ENCODE measurements around the gene PCBP1.
"Not testable (repeated sequence)": the region's sequence is repeated elsewhere in the genome, so short reads cannot be mapped to it uniquely, and the experiment has no call there.

PCBP1 gene

DNA sequence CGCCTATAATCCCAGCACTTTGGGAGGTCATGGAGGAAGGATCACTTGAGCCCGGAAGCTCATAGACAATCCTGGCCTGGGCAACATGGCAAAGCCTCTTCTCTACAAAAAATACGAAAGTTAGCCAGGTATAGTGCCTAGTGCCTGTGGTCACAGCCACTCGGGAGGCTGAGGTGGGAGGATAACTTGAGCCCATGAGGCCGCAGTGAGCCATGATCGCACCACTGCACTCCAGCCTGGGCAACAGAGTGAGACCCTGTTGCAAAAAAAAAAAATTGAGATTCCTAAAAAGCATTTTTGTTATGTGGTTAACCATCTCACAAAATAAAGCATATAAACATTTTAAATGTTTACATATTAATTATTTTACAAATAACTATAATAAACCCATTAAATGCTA is 13.9 kb downstream of the PCBP1 start:
- no peak for DNase-seq

DNA sequence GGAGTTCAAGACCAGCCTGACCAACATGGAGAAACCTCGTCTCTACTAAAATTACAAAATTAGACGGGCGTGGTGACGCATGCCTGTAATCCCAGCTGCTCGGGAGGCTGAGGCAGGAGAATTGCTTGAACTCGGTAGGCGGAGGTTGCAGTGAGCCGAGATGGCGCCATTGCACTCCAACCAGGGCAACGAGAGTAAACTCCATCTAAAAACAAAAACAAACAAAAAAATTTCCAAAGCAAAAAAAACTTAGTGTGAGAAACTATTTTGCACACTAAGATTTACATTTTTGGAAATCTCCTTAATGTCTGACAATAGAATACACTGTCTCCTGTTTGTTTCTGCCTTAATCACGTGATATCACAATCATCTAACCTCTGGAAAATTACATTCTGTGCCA is 14.4 kb downstream of the PCBP1 start:
- not testable (repeated sequence) for DNase-seq

DNA sequence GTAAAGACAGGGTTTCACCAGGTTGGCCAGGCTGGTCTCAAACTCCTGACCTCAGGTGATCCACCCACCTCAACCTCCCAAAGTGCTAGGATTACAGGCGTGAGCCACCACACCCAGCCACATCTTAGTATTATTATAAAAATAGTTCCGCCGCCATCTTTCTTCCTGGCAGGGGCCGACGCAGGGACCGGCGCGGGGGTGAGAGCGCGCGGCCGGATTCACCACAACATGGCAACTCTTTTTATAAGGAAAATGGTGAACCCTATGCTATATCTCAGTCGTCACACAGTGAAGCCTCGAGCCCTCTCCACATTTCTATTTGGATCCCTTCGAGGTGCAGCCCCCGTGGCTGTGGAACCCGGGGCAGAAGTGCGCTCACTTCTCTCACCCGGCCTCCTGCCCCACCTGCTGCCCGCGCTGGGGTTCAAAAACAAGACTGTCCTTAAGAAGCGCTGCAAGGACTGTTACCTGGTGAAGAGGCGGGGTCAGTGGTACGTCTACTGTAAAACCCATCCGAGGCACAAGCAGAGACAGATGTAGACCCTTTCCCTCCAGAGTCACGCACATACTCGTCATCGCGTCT is 15.1 kb downstream of the PCBP1 start:
- not testable (repeated sequence) for DNase-seq

GRCh38 chr2:70103531-70104061 is 16.3 kb downstream of the PCBP1 start:
- no peak for DNase-seq

GRCh38 chr2:70104231-70105111 is 17.2 kb downstream of the PCBP1 start:
- peak; percentile 88 for DNase-seq

- DNase-seq = not testable (repeated sequence)
Measured at GRCh38 chr2:70106138-70106537, 18.9 kb downstream of the PCBP1 start.

DNA sequence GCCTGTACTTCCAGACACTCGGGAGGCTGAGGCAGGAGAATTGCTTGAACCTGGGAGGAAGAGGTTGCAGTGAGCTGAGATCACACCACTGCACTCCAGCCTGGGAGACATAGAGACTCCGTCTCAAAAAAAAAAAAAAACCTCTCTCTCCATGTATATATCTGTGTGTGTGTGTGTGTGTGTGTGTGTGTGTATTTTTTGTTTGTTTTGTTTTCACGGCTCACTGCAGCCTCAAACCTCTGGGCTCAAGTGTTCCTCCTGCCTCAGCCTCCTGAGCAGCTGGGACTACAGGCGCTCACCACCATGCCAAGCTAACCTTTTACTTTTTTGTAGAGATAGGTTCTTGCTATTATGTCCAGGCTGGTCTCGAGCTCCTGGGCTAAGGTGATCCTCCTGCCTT is 23.1 kb downstream of the PCBP1 start:
- DNase-seq = not testable (repeated sequence)

DNA sequence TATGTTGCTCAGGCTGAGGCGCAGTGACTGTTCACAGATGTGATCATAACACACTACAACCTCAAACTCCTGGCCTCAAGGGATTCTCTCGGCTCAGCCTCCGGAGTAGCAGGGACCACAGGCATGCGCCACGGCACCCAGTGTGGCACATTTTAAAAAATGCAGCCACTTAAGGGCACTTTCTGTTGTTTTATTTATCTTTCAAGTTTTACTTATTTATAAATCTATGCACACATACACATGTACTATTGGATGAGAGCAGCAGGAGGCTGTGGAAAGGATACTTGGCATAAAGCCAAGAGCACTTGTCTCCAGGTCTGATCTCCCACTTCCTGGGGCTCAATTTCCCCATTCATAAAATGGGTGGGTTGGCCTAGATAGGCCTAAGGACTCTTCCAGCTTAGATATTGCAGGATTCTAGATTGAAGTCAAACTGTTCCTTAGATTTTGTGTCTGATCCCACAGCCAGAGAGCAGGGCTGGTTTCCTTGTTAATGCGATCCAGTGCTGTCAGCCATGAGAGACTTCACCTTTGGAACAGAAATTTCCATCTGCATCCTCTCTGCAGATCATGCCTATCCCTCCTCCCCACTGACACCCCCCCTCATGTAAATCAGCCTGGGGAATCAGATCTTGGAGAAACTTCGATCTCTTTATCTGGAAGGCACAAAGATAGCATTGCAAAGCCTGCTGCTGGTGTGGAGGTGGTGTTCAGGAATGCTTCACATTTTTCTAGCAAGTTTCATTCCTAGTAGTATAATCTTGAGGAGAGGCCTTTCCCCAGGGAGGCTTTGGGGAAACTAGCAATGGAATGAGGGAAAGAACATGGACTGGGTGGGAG is 24.7 kb downstream of the PCBP1 start:
- DNase-seq = peak; percentile 92

DNA sequence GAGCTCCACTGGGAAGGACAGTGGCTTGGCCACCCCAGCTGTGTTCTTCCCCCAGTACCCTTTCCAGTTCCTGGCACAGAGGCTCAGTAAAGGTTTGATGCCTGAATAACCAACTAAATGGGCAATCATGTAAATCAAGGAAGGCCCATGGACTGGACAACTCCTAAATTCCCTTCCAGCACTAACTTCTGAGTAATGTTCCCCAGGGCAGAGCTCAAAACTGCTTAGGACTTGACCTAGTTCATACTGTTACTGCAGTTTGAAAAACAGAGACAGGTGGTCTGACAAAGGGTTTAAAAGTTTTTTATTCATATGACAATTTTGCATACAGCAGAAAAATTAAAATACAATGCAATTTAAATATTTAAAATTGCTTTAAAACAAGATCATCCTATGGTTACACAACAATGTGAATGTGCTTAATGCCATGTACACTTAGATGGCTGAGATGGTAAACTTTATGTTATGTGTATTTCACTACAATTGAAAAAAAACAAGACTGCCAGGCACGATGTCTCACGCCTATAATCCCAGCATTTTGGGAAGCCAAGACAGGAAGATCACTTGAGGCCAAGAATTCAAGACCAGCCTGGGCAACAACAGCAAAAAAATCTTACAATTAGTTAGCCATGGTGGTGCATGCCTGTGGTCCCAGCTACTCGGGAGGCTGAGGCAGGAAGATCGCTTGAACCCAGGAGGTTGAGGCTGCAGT is 26.2 kb downstream of the PCBP1 start:
- DNase-seq = no peak

DNA sequence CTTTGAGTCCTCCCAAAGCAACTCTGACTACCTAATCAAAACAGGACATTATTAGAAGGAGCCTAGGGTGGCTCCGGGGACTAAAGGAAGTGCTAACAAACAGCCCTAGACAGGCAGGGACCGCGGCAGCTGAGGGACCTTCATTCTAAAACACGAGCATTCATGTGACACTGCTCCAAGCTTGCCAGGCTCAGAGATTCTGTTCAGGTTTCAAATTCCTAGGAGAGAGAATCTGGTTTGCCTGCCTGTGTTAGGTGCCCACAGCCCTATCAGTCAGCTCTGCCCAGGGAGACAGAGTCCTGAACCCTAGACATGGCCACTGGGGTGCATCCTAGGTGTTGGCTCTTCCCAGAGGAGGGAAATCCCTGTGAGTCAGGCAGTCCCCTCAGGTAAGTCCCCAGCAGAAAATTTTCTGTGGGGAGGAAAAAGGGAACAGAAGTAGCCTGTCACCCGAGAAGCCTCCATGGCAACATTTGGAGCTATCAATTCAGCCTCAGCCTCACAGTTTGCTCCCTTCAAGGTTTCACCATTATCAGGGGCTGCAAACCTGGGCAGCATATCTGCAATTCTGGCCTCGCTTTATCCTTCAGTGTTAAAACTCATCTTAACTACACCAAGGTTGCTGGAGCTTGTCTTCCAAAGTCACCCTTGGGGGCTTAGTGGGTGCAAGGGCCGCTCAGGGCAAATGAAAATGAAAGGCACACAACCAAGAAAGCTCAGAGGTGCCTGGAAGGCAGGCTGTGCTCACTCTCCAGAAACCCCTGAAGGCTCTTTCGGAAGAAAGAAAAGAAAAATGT is 28.6 kb downstream of the PCBP1 start:
- no peak for DNase-seq

- DNase-seq = no peak
Measured at GRCh38 chr2:70116936-70117552, 29.8 kb downstream of the PCBP1 start.

DNA sequence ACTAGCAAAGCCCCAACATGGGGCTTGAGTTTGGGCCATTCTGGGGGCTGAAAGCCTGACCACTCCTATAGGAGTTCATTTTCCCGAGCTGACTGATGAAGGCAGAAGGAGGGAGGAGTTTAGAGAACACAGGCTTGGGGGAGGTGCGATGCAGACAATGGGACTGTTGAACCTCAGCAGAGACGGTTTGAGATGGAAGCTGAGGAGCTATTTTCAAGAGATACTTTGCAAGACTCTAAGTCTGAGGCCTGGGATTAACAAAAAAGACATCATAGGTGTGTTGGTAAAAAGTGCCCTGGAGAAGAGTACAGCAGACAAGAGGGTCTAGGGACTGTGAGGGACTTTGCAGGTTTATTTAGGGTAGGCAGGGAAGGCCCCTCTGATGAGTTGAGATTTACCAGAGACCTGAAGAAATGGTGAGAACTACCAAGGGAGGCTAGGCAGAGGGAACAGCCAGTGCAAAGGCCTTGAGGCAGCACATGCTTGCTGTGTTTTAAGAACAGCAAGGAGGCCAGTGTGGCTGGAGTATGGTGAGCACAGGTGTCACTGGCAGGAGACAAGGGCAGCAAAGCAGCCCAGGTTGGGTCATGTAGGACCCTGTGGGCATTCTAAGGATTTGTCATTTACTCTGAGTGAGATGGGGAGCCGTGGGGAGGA is 31.6 kb downstream of the PCBP1 start:
- no peak for DNase-seq

GRCh38 chr2:70121627-70122372 is 34.5 kb downstream of the PCBP1 start:
- no peak for DNase-seq

DNA sequence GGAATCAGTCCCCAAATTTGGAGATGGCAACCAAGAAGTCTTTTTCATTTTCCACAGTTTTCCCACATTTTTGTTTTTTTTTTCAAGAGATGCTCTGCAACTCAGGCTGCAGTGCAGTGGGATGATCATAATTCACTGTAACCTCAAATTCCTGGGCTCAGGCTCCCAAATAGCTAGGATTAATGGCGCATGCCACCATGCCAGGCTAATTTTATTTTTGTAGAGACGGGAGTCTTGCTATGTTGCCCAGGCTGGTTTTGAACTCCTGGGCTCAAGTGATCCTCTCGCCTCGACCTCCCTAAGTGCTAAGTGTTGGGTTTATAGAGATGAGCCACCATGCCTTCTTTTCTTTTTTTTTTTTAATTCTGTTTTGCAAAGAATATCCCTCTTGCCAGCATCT is 35.2 kb downstream of the PCBP1 start:
- DNase-seq = no peak

DNA sequence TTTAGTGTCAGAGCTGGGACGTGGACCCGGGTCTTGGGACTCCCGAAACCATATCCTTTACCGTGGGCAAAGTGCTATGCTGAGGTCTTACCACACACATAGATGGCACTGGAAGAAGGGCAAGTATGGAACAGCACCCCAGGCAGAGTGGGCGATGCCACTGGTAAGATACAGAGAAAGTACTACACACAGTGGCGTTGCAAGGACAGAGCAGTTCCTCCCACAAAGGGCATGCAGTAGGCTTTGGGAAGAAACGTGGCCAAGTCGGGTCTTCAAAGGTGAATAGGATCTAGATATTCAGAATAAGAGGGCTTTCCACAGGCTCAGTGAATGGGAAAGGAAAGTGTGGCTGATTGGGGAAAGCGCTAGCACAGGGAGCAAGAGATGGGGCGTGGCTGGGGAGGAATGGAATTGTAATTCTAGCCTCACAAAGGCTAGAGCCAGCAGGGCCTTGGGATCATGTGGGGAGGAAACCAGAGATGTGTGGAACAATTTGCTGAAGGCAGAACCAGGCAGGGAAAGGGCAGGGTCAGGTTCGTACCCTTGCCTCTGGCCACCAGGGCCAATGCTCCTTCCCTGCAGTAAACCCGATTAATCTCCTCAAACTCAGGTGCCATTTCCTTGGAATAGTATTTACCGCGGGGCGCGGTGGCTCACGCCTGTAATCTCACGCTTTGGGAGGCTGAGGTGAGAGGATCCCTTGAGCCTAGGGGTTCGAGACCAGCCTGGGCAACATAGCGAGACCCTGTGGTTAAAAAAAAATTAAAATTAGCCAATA is 36.0 kb downstream of the PCBP1 start:
- DNase-seq = peak; percentile 75

DNA sequence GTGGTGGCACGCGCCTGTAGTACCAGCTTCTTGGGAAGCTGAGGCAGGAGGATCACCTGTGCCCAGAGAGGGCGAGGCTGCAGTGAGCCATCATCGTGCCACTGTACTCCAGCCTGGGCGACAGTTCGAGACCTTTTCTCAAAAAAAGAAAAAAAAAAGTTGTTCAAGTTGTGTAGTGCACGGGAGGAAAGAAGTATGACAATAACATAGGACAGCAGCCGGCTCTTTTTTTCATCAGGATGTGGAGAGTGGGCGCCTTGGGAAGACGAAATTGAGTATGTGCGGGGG is 36.5 kb downstream of the PCBP1 start:
- no peak for DNase-seq

- peak; percentile 57 for DNase-seq
Measured at GRCh38 chr2:70124983-70125480, 37.8 kb downstream of the PCBP1 start.

DNA sequence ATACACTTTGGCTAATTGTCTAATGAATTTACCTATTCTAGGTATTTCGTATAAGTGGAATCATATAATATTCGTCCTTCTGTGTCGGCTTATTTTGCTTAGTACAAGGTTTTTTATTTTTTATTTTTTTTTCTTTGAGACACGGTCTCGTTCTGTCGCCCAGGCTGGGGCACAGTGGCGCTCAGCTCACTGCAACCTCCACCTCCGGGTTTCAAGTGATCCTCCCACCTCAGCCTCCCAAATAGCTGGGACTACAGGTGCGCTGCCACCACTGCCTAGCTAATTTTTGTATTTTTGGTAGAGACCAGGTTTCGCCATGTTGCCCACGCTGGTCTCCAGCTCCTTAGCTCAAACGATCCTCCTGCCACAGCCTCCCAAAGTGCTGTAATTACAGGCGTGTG is 38.2 kb downstream of the PCBP1 start:
- no peak for DNase-seq

DNA sequence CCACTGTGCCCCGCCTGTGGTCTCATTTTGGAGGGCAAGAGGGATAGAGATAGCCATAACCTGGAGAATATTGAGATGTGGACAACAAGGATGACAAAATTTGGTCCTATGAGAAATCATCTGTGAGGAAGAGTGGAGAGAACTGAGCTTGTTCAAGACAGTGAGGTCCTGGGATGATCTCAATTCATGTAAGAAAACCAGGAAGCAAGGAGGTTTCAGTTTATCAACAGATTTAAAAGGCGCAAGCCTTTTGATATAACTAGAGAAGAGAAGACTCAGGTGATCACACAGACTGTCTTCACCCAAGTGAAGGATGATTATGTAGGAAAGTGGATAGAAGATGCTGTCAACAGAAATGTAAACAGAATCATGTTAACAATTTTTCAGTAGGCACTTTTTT is 39.1 kb downstream of the PCBP1 start:
- no peak for DNase-seq

Data from fibroblast of skin of right biceps (primary cell).